HPDE6-E6E7 (cell line): Measurements from ENCODE around the gene TALDO1.

Experiments used
- DNase-seq: peaks from one replicate; pipeline ENCODE4 v3.0.0; 2011; ENCODE audit warnings: missing footprints; ENCODE audit errors: extremely low spot score

The TALDO1 gene

DNA sequence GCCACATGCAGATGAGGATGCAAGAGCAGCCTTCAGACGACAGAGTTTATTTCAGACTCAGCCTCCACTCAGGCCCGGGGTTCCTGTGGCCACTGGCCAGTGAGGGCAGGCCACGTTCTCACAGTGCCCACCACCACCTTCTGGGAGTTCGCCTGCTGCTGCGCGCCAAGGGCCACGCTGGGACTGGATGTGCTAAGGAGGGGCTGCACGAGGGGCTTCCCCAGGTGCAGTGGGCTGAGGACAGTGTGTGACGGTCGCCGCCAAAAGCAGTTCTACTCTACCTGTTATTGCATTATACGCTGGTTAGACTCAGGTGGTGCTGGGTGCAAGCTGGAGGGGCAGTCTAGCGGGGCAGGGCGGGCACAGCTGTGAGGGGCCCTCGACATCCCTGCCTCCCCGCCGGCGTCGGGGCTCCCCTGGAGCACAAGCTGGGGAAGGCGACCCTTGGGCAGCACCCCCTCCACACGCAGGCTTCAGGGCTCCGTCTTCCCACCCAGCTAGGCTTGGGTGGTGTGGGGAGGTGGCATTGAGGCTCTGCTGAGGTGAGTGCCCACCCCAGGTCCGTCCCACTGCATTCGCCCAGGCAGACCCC, 39.9 kb downstream of the TALDO1 start:
- no peak for DNase-seq

DNA sequence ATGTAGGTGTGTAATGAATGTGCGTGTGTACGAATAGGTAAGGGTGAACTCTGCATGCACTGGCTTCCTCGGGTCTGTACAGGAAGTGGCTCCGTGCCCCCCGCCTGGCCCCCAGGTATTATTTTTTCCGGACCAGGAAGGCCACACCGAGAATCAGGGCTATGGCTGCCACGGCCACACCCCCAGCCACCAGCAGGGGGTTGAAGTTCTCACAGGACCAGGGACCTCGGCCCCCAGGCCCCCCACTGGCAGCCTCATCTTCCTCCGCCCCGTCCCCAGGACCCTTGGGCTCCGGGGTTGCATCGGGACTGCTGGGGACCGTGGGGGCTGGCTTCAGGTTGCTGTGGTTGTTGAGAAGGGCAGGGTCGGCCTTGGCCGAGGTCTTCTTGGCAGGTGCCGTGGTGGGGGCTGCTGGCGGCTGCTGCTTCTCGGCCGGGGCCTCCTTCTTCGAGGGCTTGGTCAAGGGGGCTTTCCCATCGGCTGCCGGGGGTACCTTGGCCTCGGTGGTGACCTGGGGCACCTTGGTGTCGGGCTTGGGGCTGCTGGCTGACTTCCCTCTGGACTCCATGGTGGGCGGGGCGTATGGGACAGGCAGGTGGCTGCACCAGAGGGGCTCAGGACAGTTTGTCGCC, 40.9 kb downstream of the TALDO1 start:
- no peak for DNase-seq

DNA sequence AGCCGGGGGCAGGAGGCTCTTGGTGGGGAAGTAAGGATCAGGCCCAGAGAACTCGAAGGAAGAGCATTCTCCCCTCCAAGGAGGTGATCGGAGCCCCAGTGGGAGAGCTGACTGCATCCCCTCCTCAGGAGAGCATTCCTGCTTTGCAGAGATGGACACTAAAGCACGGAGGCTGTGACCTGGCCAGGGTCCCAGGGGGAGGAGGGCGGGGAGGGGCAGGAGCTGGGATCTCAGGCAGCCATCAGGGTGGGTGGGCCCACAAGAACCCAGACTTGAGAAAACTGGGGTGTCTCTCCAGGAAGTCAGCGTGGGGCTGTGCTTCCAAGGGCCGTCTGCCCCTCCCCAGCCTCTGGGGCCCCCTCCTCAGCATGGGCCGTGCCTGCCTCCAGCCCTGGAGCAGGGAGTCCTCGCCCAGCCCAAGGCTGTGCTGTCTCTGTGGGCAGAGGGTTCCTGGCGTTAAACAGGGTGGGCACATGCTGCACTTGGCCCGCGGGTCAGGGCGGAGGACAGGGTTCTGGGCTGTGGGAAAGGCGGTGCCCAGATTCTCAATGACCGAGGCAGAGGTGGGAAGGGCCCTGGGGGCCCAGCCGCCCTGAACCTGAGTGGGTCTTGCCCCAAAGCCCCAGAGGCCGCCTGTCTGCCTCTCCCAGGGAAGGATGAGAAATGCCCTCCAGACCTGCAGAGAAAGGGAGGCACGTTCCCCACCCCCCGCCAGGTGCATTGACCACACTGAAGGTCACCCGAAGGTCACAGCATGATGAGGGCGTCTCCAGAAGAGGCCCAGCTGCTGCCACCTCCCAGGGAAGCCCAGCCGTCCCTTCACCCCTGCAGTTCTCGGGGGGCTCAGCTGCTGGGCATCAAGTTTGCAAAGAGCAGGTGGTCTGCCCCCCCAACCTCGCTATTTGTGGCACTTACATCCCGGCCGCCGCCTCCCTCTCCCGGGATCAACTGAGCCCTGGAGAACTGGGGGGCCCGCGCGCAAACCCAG, 42.0 kb downstream of the TALDO1 start:
- no peak for DNase-seq

DNA sequence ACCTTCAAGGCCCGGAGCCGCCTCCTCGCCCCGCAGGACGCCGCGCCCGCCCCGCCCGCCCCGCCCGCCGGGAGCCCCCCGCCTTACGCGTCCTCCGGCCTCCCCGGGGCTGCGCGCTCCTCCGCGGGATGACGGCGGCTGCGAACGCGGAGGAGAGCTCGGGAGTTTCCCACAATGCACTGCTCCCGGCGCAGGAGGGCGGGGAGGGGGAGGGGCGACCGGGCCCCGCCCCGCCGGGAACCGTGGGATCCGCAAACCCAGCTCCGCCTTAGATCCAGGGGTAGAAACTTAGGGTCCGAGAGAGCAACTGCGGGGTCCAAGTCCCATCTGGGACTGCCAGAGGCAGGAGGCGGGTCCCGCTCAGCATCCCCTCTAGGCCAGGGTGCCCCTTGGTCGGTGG, 42.7 kb downstream of the TALDO1 start, which contains the start of gene CEND1:
CEND1 (minus strand) TSS at position 148 of the 400 bp plus-strand sequence. CDS start 1,514 bp downstream, outside the sequence.
- DNase-seq = no peak

DNA sequence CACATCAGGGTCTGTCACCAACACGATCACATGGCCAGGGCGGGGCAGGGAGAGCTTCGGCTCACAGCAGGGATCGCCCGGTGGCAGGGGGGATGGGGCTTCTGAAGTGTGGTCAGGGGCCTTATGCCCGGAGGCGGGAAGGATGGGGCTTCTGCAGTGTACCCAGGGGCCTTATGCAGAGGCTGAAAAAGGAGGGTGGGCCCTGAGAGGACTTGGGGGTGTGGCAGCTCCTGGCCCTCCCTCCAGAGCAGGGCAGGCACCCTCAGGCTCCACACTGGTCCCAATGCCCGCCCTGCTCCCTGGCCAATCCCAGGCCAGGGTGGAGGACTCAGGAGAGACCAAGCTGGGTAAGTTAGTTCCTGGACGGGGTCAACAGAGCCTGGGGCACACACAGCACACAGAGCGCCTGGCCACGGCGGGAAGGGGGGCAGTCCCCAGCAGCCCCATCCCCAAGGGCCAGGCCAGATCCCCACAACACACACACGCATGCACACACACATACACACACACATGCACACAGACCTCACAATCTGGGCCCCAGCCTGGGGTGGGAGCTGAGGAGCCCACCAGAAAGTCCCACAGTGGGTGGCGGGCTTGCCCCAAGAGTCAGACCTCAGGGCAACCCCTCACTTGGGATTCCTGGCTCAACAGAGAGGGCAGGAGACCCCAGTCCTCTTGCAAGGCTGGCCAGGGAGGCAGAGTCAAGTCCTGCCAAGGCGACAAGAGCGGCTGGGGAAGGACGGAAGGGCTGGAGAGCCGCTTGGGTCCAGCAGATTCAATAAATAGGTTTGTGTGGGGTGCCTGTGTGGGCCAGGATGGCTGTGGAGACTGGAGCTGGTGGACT, 43.7 kb downstream of the TALDO1 start:
- DNase-seq = no peak

DNA sequence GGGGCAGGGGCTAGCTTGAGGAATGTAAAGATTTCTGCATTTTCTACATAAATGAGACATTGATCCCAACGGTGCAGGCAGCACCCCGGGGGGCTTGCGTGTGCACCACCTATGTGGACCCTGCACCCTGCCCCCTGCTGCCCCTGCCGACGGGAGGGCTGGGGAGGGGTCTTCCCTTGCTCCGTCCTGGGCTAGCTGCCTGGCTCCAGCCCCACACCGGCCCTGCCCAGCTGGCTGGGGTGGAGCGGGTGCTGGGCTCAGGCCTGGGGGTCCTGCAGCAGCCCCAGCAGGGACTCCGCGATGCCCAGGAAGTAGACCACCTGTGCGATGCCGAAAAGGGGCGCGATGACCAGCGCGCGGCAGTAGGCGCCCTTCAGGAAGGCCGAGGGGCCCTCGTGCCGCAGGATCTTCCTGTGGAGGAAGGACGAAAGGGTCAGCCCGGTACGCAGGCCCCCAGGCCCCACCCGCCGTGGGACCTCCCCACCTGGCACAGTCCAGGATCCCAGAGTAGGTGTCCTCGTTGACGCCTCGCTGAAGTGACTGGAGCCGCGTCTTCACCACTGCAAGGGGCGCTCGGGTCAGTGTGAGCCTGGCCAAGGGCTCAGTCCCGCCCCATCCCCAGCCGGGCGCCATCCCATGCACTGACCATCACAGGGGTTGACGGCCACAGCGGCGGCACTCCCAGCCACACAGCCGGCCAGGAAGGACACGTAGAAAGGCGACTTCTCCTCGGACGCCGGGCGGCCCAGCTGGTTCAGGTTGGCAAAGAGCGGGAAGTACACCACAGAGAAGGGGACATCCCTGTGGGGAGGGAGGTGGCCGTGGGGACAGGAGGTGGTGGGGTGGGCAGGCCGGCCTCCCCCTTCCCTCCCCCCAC, 44.6 kb downstream of the TALDO1 start:
- DNase-seq = no peak

DNA sequence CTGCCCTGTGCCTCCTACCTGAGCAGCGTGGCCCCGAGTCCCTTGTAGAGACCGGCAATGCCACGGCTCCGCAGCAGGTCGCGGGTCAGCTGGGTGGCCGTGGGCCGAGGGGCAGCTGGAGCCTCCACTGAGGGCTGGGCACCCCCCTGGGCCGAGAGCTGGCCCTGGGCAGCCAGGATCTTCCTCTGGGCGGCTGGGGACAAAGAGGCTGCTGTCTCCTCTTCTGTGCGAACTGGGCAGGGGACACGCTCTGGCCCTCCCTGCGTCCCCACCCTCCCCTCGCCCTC, 45.2 kb downstream of the TALDO1 start:
- no peak for DNase-seq

DNA sequence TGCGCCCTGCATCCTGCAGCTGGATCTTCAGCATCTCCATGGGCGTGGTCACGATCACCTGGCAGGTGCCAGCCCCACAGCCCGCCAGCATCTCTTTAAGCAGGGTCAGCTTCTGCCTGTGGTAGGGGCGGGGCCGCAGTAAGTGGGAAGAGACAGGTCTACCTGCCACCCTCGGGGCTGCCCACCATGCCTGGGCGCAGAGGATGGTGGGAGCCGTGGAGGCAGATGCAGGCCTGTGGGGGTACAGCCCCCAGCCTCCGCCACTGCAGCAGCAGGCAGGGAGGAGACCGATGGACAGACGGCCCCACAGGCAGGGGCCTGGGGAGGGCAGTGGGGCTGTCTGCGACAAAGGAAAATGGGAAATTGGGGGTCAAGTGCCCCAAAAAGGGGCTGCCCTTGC, 45.6 kb downstream of the TALDO1 start:
- DNase-seq = no peak

DNA sequence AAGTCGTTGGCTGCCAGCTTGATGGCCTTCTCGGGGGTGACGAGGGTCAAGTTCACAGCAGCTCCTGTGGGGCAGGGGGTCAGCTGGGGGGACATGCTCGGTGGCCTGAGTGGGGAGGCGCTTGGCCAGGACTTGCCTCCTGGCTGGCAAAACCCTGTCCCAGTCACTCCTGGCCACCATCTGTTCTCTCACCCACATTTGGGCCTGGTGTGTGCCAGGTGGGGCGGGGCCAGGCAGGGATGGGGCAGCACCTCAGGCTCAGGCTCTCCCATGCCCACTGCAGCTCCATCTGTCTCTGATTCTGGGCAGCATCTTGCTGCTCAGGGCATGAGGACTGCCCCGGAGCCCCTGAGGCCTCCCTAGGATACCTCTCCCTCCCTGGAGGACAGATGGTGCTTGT, 46.3 kb downstream of the TALDO1 start:
- DNase-seq = no peak

DNA sequence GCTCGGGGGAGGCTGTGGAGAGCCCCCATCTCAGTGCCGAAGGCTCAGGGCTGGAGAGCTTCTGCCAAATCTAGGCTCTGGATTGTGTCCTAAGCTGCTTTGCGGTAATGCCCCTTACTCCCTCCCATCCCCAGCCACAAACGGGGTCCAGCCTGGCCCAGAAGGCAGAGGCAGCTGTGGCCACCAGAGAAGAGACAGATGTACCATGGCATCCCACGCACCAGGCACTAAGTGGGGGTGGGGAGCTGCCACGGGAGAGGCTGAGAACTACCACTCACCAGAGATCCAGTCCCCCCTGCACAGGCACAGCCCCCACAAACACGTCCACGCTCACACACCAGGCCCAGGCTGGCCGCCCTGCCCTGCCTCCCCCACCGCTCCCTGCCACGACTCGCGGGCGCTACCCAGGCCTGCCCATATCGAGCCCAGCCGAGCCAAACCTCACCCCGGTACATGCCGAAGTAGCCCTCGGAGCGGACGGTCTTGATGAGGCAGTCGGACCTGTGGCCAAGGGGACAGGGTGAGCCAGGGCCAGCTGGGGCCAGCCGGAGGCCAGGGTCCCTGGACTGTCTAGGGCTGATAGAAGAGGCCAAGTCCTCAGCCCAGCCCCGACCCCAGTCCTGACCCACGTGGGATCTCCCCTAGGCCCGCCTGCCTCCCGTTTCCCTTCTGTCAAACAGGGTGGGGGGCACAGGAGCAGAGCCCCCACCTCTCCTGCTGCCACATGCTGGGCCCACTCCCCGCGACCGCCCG, 46.9 kb downstream of the TALDO1 start:
- DNase-seq = no peak

DNA sequence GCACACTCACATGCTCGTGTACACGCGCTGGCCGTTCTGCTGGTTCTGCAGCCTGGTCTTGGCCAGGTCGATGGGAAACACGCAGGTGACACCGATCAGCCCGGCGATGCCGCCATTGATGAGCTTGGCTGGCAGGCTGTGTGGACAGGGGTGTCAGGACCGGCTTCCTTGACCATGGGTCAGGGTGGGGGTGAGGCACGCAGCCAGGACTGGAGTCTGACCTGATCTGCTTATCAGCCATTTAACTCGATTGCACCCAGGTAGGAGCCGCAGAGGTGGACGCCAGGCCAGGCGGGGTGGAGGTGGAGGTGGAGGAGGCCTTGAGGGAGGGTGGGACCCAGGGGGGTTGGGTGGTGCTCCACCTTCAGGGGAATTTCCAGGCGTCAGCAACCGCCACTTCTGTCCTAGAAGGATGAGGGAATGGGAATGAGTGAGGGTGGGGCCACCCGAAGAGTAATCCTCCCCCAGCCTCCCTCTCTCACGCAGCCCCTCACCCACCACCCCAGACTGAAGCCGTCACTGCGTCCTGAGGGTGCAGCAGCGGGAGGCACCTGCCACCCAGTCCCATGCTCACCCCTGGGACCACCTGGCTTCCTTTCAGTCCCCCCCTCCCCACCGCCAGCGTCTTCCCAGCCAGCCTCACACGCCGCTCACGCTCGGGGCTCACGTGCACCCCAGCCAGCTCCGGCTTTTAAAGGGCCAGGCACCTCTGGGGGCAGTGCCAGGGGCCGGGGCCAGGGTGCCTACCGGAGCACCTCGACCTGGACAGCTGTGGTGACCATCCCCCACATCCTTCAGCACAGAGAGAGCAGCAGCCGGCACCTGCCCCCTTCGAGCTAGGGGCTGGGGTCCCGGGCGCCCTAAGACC, 47.7 kb downstream of the TALDO1 start:
- no peak for DNase-seq

DNA sequence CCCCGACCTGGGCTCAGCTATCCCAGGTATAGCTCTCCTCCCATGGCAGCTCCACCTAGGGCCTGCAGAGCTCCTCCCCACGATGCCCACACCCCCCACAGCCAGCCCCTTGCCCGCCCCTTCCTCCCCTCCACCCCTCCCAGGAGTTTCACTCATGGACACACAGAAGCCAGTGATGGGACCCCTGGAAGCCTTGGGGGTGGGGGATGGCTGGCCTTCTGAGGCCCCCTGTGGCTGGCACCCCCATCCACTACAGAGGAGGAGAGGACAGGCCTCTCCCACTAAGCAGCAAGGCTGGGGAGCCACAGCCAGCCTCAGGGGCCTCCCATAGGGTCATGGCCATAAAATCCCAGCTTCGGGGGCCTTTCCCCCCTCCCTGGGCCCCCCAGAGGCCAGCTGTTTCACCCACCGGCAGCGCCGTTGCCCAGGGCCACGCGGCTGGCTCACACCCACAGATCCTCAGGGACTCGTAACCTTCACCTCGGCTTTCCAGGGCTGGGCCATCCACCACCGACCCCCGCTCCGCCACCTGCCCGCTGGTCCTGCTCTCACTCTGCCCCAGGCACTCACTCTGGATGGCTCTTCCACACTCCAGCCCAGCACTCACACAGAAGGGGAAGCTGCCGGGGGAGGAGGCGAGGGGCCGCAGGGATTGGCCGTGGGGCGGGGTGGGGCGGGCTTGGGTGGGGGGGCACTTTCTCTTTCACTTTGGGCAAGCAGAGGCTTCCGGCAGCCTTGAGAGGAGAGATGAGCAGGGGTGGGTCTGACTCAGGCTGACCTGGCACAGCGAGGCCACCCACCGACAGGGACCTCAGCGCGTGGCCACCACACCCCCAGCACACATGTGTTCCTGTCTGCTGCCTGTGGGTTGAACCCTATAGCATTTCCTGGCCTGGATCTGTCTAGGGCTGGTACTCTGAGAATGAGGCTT, 48.6 kb downstream of the TALDO1 start:
- peak; percentile 79 for DNase-seq

DNA sequence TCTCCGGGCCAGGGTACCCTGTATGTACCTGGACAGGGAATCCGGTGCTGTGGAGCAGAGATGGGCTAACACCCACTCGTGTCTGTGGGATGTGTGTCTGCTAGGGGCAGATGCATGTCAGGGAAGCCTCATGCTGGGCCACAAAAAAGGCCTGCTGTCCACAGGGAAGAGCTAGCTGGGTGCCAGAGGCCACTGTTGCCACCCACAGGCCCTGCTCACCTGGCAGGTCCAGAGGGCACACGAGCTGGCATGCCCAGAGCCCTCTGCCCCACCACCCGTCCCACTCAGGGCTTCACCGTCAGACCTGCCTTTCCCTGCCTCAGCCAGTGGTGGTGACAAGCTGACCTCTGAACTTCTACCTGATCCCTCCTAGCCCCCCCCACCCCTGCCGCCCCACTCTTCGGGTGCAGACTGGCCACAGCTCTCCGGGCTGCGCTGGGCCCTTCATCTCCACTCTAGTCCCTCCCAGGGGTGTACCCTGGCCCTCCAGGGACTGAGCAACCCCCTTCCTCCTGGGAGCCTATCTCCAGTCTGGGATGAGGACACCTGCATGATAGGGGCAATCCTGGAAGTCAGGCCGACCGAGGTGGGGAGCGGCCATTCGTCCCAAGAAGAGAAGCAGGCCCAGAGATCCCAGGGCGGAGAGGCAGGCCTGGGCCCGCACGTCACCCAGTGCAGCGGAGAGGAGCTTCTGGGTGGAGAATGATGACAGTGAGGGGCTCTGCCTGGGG, 49.5 kb downstream of the TALDO1 start:
- DNase-seq = no peak

DNA sequence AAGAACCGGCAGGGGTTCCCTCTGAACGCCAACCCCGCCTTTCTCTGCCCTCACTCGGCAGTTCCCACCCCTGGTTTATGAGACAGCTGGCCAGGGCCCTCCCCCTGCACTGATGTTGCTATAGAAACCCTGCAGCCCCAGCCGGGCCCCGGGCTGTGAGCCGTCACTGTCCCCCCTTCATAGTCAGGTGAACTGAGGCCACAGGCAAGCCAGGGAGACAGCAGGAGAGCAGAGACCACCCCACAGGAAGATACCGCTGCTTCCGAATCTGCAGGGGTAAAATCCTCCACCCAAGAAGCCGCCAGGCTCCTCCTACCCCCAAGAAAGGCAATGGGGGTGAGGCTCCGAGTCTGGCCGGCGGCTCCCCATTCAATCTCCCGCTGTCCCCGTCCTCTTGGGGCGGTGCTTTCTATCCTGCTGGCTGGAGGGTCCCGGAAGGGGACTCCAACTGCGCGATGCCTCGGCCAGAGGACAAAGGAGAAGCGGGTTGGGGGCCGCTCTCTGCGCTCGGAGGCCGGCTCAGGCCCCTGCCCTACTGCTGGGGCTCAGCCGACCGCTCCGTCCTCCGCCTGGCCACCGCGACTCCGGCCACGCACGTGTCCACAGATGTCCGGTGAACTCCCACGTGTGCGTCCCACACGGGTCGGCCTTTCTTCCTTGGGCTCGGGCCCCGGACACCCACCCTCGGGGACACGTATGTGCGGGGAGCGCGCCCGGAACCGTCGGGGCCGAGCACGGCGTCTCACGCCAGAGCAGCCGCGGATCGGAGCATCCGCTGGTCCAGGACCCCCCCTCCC, 50.2 kb downstream of the TALDO1 start:
- no peak for DNase-seq

DNA sequence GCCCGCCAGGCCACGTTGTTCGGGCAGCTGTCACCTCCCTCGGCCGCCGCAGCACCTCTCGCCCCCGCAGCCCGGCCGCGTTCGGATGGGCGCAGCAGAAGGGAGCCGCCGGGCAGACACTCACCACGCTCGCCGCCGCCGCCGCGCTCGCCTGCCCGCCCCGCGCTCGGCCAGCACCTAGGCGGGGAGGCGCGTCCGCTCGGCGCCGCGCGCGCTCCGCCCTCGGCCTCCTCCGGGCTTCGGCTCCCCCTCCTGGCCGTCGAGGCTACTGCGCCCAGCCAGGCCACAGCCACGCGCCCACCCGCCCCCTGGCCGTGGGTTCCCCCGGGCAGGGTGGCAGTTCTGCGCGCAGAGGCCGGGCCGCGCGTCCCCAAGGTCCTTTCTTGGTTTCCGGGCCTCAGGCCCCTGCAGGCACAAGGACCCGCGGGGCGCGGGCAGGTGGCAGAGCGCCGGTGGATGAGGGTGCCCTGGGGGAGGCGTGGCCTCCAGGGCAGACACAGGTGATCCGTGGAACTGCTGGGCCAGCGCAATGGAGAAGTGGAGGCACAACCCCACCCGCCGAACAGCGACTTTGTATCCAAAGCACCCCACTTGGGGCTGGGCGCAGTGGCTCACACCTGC, 50.9 kb downstream of the TALDO1 start, which contains the start of gene SLC25A22:
SLC25A22 (minus strand) TSS at position 189 of the 621 bp plus-strand sequence. CDS start 3,275 bp downstream, outside the sequence.
- DNase-seq = peak; percentile 74
